HepG2 (cell line): Measurements from ENCODE around the gene SNX18. TPM values are rescaled to one million over a fixed set of nuclear protein-coding genes. Genes with fewer than 3 reads are reported as not detected.

Source experiments
- ATAC-seq: fragments of 200-7000 bp; cut with Tn5 transposase; 3 replicates; pipeline ENCODE4 v1.9.1; 2020; ENCODE audit warnings: mild to moderate bottlenecking, moderate library complexity
- BruUV-seq: library from RNA; stranded (reverse); fragments of 400-500 nt; replicated peaks from 2 replicates; lab custom pipeline; 2021; lab: Mats Ljungman, UMichigan
- CTCF ChIA-PET: fragments of 300-600 bp; formaldehyde crosslinking; extraction: SDS; loops from one replicate; lab custom pipeline; 2021; ENCODE audit warnings: low total read pairs, inconsistent platforms, low intra/inter-chr PET ratio; lab: Yijun Ruan, JAX
- POLR2A ChIA-PET: fragments of 350-600 bp; sonication (Branson Sonifier 250); formaldehyde crosslinking; loops from one replicate; lab custom pipeline; 2020; ENCODE audit warnings: antibody characterized with exemption, inconsistent platforms; lab: Yijun Ruan, JAX
- DNase-seq: peaks from one replicate; pipeline ENCODE4 v3.0.0-alpha.2; 2015; ENCODE audit warnings: low spot score
- FAIRE-seq: peaks from 3 replicates; lab custom pipeline; 2011; peaks lifted over from hg19 to GRCh38; lab: Jason Lieb, UNC
- H2AFZ ChIP-seq: one replicate; pipeline ENCODE4 v1.6.1; 2011; ENCODE audit warnings: low read length, inconsistent platforms
- H3K27ac ChIP-seq: fragments of 300-600 bp; 3 replicates; pipeline ENCODE4 v1.8.0; 2011; ENCODE audit warnings: mixed run types, mild to moderate bottlenecking, mixed read lengths, low read length, inconsistent platforms; ENCODE audit not compliant: insufficient read depth; ENCODE audit errors: extremely low read length
- H3K27me3 ChIP-seq, 2 experiments: fragments of 200-600 bp in 1 of 2; 2 replicates in 1 of 2; 3 replicates in 1 of 2; pipeline versions ENCODE4 v1.6.0 to v1.8.0; 2011; ENCODE audit warnings: low read length in 2 of 2, mild to moderate bottlenecking in 2 of 2, moderate library complexity in 2 of 2, inconsistent platforms in 1 of 2; ENCODE audit not compliant: insufficient read depth in 2 of 2, control insufficient read depth in 1 of 2
- H3K36me3 ChIP-seq, 2 experiments: fragments of 200-600 bp in 1 of 2; replicated peaks in 1 of 2; 2 replicates in 1 of 2; 3 replicates in 1 of 2; pipeline versions ENCODE4 v1.5.1 to v1.8.0; 2011; ENCODE audit warnings: low read length in 2 of 2, inconsistent platforms in 1 of 2; ENCODE audit not compliant: insufficient read depth in 2 of 2, control insufficient read depth in 1 of 2
- H3K4me1 ChIP-seq: 2 replicates; pipeline ENCODE4 v1.5.1; 2012; ENCODE audit warnings: low read length, inconsistent platforms; ENCODE audit not compliant: insufficient read depth
- H3K4me2 ChIP-seq: 2 replicates; pipeline ENCODE4 v1.6.0; 2011; ENCODE audit warnings: low read depth, low read length, inconsistent platforms
- H3K4me3 ChIP-seq, 3 experiments: fragments of 200-600 bp in 1 of 3; sonication (generic), shearing (Covaris generic) in 1 of 3; replicated peaks in 1 of 3; 2 replicates each; pipeline ENCODE4 v1.5.1; 2011 to 2016; ENCODE audit warnings: low read length in 3 of 3, inconsistent platforms in 2 of 3, low read depth in 2 of 3, mild to moderate bottlenecking in 2 of 3, control low read depth in 1 of 3, mixed read lengths in 1 of 3; ENCODE audit not compliant: insufficient read depth in 1 of 3
- H3K79me2 ChIP-seq: one replicate; pipeline ENCODE4 v1.6.1; 2011; ENCODE audit warnings: low read length, inconsistent platforms; ENCODE audit not compliant: insufficient read depth
- H3K9ac ChIP-seq: 2 replicates; pipeline ENCODE4 v1.6.0; 2011; ENCODE audit warnings: mild to moderate bottlenecking, low read depth, low read length, inconsistent platforms; ENCODE audit not compliant: insufficient read depth
- H3K9me3 ChIP-seq: 2 replicates; pipeline ENCODE4 v1.5.1; 2012; ENCODE audit warnings: mild to moderate bottlenecking, low read length
- H4K20me1 ChIP-seq: 2 replicates; pipeline ENCODE4 v1.6.0; 2011; ENCODE audit warnings: inconsistent platforms, mild to moderate bottlenecking, low read length, moderate library complexity; ENCODE audit not compliant: insufficient read depth
- DR1 ChIP-seq: sonication (generic); formaldehyde crosslinking; IDR thresholded peaks from 2 replicates; pipeline ENCODE4 v1.8.0; 2021; ENCODE audit warnings: mild to moderate bottlenecking, missing genetic modification reagents, inconsistent platforms
- KDM5A ChIP-seq: fragments of 200-600 bp; sonication (generic); IDR thresholded peaks from 2 replicates; pipeline ENCODE4 v1.7.0; 2018; ENCODE audit warnings: antibody characterized with exemption, mild to moderate bottlenecking, low read length, borderline replicate concordance
- MED8 ChIP-seq: sonication (generic); formaldehyde crosslinking; IDR thresholded peaks from 2 replicates; pipeline ENCODE4 v1.8.1; 2023; ENCODE audit warnings: mild to moderate bottlenecking, missing genetic modification reagents; ENCODE audit not compliant: insufficient replicate concordance
- MYC ChIP-seq: sonication (generic); formaldehyde crosslinking; IDR thresholded peaks from 2 replicates; pipeline ENCODE4 v1.9.0; 2021; ENCODE audit warnings: missing genetic modification reagents, borderline replicate concordance
- PTBP1 ChIP-seq: fragments of 200-400 bp; formaldehyde crosslinking; IDR thresholded peaks from 2 replicates; pipeline ENCODE4 v1.6.1; 2018; ENCODE audit warnings: low read length, low read depth; ENCODE audit not compliant: poor library complexity, severe bottlenecking
- SOX13 ChIP-seq, 3 experiments: fragments of 450-650 bp in 1 of 3; sonication (generic) in 1 of 3; formaldehyde crosslinking in 1 of 3; IDR thresholded peaks in 2 of 3; conservative IDR thresholded peaks in 1 of 3; 2 replicates each; pipeline versions ENCODE4 v1.5.0 to v1.6.1; 2016 to 2020; ENCODE audit warnings: antibody characterized with exemption in 1 of 3, mild to moderate bottlenecking in 1 of 3, missing compliant biosample characterization in 1 of 3, missing genetic modification reagents in 1 of 3, moderate library complexity in 1 of 3
- SP5 ChIP-seq: IDR thresholded peaks from 2 replicates; pipeline ENCODE4 v1.6.1; 2016; ENCODE audit warnings: low read depth, borderline replicate concordance
- TBX3 ChIP-seq: fragments of 450-650 bp; IDR thresholded peaks from 2 replicates; pipeline ENCODE4 v1.6.1; 2017; ENCODE audit warnings: antibody characterized with exemption, mild to moderate bottlenecking, inconsistent platforms, borderline replicate concordance
- TEAD3 ChIP-seq: optimal IDR thresholded peaks from 2 replicates; pipeline ENCODE3; 2016; ENCODE audit warnings: borderline replicate concordance
- ZC3H13 ChIP-seq: sonication (generic); formaldehyde crosslinking; IDR thresholded peaks from 2 replicates; pipeline ENCODE4 v1.8.1; 2023; ENCODE audit warnings: mild to moderate bottlenecking, missing genetic modification reagents, moderate library complexity
- ZNF263 ChIP-seq: sonication (generic); formaldehyde crosslinking; IDR thresholded peaks from 2 replicates; pipeline ENCODE4 v1.4.0; 2020; ENCODE audit warnings: missing genetic modification reagents
- ZNF350 ChIP-seq: sonication (generic); formaldehyde crosslinking; IDR thresholded peaks from 2 replicates; pipeline ENCODE4 v1.4.0; 2020; ENCODE audit warnings: mild to moderate bottlenecking, low read depth, missing genetic modification reagents, borderline replicate concordance
- WGBS: methylation state at CpG from one replicate; pipeline ENCODE4 v1.1.6; 2017; ENCODE audit warnings: low lambda C conversion rate; 5-methylcytosine and 5-hydroxymethylcytosine counted together
- in situ Hi-C: cut with HindIII; loops from 2 replicates; pipeline ENCODE4 v1.10.0; 2017; ENCODE audit warnings: low pct_unique_long_range_greater_than_20kb; ENCODE audit not compliant: extremely low pct_ligation_motif_present
- intact Hi-C: fragments of 100-400 bp; cut with micrococcal nuclease; formaldehyde crosslinking; loops from one replicate; pipeline ENCODE4 v1.10.0; 2022; ENCODE audit not compliant: unreplicated experiment
- polyA plus RNA-seq, 8 experiments: library from polyadenylated mRNA; depleted of rRNA in 3 of 8; stranded (reverse) in 7 of 8; unstranded in 1 of 8; fragments of >200 nt; fragmentation: Illumina TruSeq in 4 of 8; extraction: Trizol in 4 of 8; gene quantifications; 2 replicates each; pipeline versions ENCODE4 v1.2.1 to v1.2.3, GENCODE V29; 2011 to 2016; ENCODE audit warnings: low read depth in 4 of 8, missing spikeins in 1 of 8, mixed read lengths in 1 of 8; ENCODE audit not compliant: insufficient read depth in 1 of 8
- total RNA-seq, 5 experiments: library from RNA; depleted of rRNA; stranded (reverse); fragments of >200 nt; fragmentation: Illumina TruSeq; extraction: Trizol; gene quantifications; 2 replicates each; pipeline ENCODE4 v1.2.3, GENCODE V29; 2016; ENCODE audit warnings: low read depth in 1 of 5
- TF ChIP-seq, protein P1 (sequence below): sonication (generic); formaldehyde crosslinking; IDR thresholded peaks from 2 replicates; pipeline ENCODE4 v1.5.0; 2020; ENCODE audit warnings: missing genetic modification reagents
- TF ChIP-seq, protein P2 (sequence below): sonication (generic); formaldehyde crosslinking; IDR thresholded peaks from 2 replicates; pipeline ENCODE4 v1.9.0; 2021; ENCODE audit warnings: missing genetic modification reagents, borderline replicate concordance
- TF ChIP-seq, protein P3 (sequence below): sonication (generic); formaldehyde crosslinking; IDR thresholded peaks from 2 replicates; pipeline ENCODE4 v1.8.0; 2022; ENCODE audit warnings: missing genetic modification reagents, mild to moderate bottlenecking, inconsistent platforms, borderline replicate concordance
- TF ChIP-seq, protein P4 (sequence below): sonication (generic); formaldehyde crosslinking; IDR thresholded peaks from 2 replicates; pipeline ENCODE4 v1.8.0; 2022; ENCODE audit warnings: missing genetic modification reagents, mild to moderate bottlenecking, borderline replicate concordance

Gene SNX18
- total and polyA plus RNA-seq, 2 of the 13 experiments (the other 11 are each of a cell fraction or from before 2014, with no cell fraction given) = 2.3 to 6.2 TPM

DNA sequence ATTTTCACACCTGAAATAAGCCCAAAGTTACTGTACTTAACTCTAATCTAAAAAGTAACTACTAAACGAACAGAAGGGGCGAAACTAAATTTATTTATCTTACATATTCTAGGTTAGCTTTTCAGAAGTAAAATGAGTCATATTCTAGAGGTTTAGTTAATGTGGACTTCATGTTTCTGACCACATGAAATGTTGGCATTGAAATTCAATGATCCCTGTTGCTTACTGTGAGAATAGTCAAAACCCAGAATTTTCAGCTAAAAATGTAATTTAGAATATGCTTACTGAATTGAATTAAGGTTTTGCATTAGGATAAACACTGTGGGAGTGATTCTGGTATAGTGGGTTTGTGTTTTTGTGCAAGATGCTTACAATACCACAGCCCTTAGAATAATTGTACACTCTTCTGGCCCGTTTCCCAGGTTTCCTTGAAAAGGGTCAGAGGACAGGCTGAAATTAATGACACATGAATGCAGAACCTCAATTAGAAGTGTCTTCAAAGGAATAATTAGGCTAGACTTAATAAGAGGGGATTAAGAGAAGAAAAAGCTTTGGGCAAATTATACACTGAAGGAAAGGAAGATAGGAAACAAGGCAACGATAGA lies 1.4 kb upstream of the SNX18 start:
- H3K9ac ChIP-seq = no peak overlapping the region
- H3K4me1 ChIP-seq = peaks cover 37% of the 10 kb centered on the region
- TF ChIP-seq SOX13 (IDR thresholded peaks at IDR 0.05) (no peak), SOX13 (CRISPR knock-in tag; conservative IDR thresholded peaks at IDR 0.05 in 1 of 2, IDR thresholded peaks at IDR 0.05 in 1 of 2) (no peak), KDM5A (no peak), PTBP1 (no peak), TEAD3 (CRISPR knock-in tag) (no peak), MED8 (CRISPR knock-in tag) (no peak), DR1 (CRISPR knock-in tag) (no peak), ZC3H13 (no peak), TBX3 (no peak), ZNF350 (CRISPR knock-in tag) (no peak), ZNF263 (CRISPR knock-in tag) (no peak), SP5 (CRISPR knock-in tag) (no peak), MYC (no peak)
- TF ChIP-seq, protein P1, sequence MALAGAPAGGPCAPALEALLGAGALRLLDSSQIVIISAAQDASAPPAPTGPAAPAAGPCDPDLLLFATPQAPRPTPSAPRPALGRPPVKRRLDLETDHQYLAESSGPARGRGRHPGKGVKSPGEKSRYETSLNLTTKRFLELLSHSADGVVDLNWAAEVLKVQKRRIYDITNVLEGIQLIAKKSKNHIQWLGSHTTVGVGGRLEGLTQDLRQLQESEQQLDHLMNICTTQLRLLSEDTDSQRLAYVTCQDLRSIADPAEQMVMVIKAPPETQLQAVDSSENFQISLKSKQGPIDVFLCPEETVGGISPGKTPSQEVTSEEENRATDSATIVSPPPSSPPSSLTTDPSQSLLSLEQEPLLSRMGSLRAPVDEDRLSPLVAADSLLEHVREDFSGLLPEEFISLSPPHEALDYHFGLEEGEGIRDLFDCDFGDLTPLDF (CRISPR knock-in tag) = no peak
- TF ChIP-seq, protein P2, sequence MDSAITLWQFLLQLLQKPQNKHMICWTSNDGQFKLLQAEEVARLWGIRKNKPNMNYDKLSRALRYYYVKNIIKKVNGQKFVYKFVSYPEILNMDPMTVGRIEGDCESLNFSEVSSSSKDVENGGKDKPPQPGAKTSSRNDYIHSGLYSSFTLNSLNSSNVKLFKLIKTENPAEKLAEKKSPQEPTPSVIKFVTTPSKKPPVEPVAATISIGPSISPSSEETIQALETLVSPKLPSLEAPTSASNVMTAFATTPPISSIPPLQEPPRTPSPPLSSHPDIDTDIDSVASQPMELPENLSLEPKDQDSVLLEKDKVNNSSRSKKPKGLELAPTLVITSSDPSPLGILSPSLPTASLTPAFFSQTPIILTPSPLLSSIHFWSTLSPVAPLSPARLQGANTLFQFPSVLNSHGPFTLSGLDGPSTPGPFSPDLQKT (CRISPR knock-in tag) = no peak
- TF ChIP-seq, protein P3, sequence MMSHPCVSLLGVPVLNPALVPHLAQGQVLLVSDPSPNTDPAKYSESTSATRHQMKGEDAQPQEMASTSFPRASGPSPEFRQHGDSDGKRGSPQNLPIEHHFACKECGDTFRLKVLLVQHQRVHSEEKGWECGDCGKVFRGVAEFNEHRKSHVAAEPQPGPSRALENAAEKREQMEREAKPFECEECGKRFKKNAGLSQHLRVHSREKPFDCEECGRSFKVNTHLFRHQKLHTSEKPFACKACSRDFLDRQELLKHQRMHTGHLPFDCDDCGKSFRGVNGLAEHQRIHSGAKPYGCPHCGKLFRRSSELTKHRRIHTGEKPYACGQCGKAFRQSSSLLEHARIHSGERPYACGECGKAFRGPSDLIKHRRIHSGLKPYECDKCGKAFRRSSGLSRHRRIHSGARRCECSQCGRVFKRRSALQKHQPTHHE (CRISPR knock-in tag) = no peak
- TF ChIP-seq, protein P4, sequence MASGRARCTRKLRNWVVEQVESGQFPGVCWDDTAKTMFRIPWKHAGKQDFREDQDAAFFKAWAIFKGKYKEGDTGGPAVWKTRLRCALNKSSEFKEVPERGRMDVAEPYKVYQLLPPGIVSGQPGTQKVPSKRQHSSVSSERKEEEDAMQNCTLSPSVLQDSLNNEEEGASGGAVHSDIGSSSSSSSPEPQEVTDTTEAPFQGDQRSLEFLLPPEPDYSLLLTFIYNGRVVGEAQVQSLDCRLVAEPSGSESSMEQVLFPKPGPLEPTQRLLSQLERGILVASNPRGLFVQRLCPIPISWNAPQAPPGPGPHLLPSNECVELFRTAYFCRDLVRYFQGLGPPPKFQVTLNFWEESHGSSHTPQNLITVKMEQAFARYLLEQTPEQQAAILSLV (CRISPR knock-in tag) = no peak
- intact Hi-C loops = loop anchor here (10.0 kb wide), 1 partner anchor 629 kb away; no protein-coding TSS in a partner anchor
- FAIRE-seq (no peak), ATAC-seq (no peak), DNase-seq (no peak)
- no peak overlapping the region for H3K4me2 ChIP-seq
- H4K20me1 ChIP-seq = 0 out of 2 replicates have a peak, but pooled peaks cover 5% of the 10 kb centered on the region
- H3K27me3 ChIP-seq = no peaks in the 10 kb centered on the region
- in situ Hi-C loops = loop anchor here (5.0 to 25.0 kb wide), 2 partner anchors 336 to 646 kb away; partner anchors contain the start of genes CDC20B and GPX8
- H3K27ac ChIP-seq = no peak overlapping the region
- POLR2A ChIA-PET = no interaction called here
- no peak overlapping the region for H2AFZ ChIP-seq
- CTCF ChIA-PET = interaction anchor here (2.0 to 2.2 kb wide), 2 partner anchors 329 to 351 kb away, joined by 13 to 25 read pairs; no protein-coding TSS in a partner anchor
- 22% methylated on average over 4 of the region's 4 CpGs for WGBS
- BruUV-seq = no TSS peak
- no peaks in the 10 kb centered on the region for H3K36me3 ChIP-seq
- no peaks in the 10 kb centered on the region for H3K9me3 ChIP-seq
- H3K4me3 ChIP-seq = no peak overlapping the region
- peaks cover 13% of the 10 kb centered on the region for H3K79me2 ChIP-seq
